Fibroblast of villous mesenchyme (primary cell): Measurements from ENCODE around the gene FEN1. TPM values are rescaled to one million over a fixed set of nuclear protein-coding genes. Genes with fewer than 3 reads are reported as not detected.

Experiments
- DNase-seq: peaks from one replicate; pipeline ENCODE4 v3.0.0-alpha.2; 2010; ENCODE audit warnings: low read depth
- H3K4me3 ChIP-seq: 2 replicates; pipeline ENCODE4 v1.5.1; 2011; ENCODE audit warnings: low read depth, mild to moderate bottlenecking, low read length
- CTCF ChIP-seq: IDR thresholded peaks from 2 replicates; pipeline ENCODE4 v1.5.1; 2012; ENCODE audit warnings: low read depth, mild to moderate bottlenecking, low read length; ENCODE audit not compliant: insufficient read depth
- total RNA-seq: library from RNA; depleted of rRNA; stranded (reverse); fragments of >200 nt; gene quantifications from 2 replicates; pipeline ENCODE4 v1.2.3, GENCODE V29; 2012

Gene FEN1
- total RNA-seq, 1 donor: 27.6 TPM

GRCh38 chr11:61830237-61831105 is 37.8 kb downstream of the FEN1 start:
- peak; percentile 65 for DNase-seq
- peak overlapping the region; percentile 98 for H3K4me3 ChIP-seq
- no peak for TF ChIP-seq CTCF

GRCh38 chr11:61832207-61832606 is 39.5 kb downstream of the FEN1 start:
- no peak for TF ChIP-seq CTCF
- DNase-seq: no peak
- H3K4me3 ChIP-seq: no peak overlapping the region

- no peak overlapping the region for H3K4me3 ChIP-seq
- TF ChIP-seq CTCF: no peak
- DNase-seq: no peak
Observed at GRCh38 chr11:61832754-61833153, 40.0 kb downstream of the FEN1 start.

GRCh38 chr11:61833471-61833870 is 40.8 kb downstream of the FEN1 start:
- H3K4me3 ChIP-seq: no peak overlapping the region
- TF ChIP-seq CTCF: no peak
- no peak for DNase-seq

- TF ChIP-seq CTCF: no peak
- H3K4me3 ChIP-seq: no peak overlapping the region
- no peak for DNase-seq
Observed at GRCh38 chr11:61833926-61834277, 41.2 kb downstream of the FEN1 start.

- peak; percentile 85 for DNase-seq
- H3K4me3 ChIP-seq: no peak overlapping the region
- no peak for TF ChIP-seq CTCF
Observed at GRCh38 chr11:61834278-61835048, 41.8 kb downstream of the FEN1 start.
